GM23338 (cell line): Measurements from ENCODE around the gene RUBCN. TPM values are rescaled to one million over a fixed set of nuclear protein-coding genes. Genes with fewer than 3 reads are reported as not detected.

Experiments
- ATAC-seq: fragments of 200-7000 bp; cut with Tn5 transposase; 3 replicates; pipeline ENCODE4 v1.9.1; 2020
- DNase-seq: peaks from one replicate; pipeline ENCODE4 v3.0.0-alpha.2; 2015; ENCODE audit warnings: low spot score
- H2AFZ ChIP-seq: fragments of 200-600 bp; sonication (generic); 2 replicates; pipeline ENCODE4 v1.8.0; 2016; ENCODE audit warnings: antibody characterized with exemption, mild to moderate bottlenecking, moderate library complexity
- H3F3A ChIP-seq: fragments of 200-600 bp; sonication (generic); replicated peaks from 2 replicates; pipeline ENCODE4 v1.8.0; 2017; ENCODE audit warnings: antibody characterized with exemption, mixed run types, low read depth
- H3K27ac ChIP-seq: fragments of 200-600 bp; sonication (generic); 2 replicates; pipeline ENCODE4 v1.6.1; 2016; ENCODE audit warnings: low read depth
- H3K27me3 ChIP-seq: fragments of 200-600 bp; sonication (generic); 2 replicates; pipeline ENCODE4 v1.8.0; 2016; ENCODE audit warnings: mild to moderate bottlenecking, mixed run types, moderate library complexity; ENCODE audit not compliant: insufficient read depth
- H3K36me3 ChIP-seq: fragments of 200-600 bp; sonication (generic); 2 replicates; pipeline ENCODE4 v1.8.0; 2016; ENCODE audit warnings: mild to moderate bottlenecking; ENCODE audit not compliant: insufficient read depth
- H3K4me1 ChIP-seq: fragments of 200-600 bp; sonication (generic); 2 replicates; pipeline ENCODE4 v1.8.0; 2016; ENCODE audit warnings: mild to moderate bottlenecking, moderate library complexity; ENCODE audit not compliant: insufficient read depth
- H3K4me2 ChIP-seq: fragments of 200-600 bp; sonication (generic); 2 replicates; pipeline ENCODE4 v1.7.1; 2017; ENCODE audit warnings: mixed run types
- H3K4me3 ChIP-seq: fragments of 200-600 bp; sonication (generic); 2 replicates; pipeline ENCODE4 v1.6.1; 2016; ENCODE audit warnings: mixed run types
- H3K79me2 ChIP-seq: fragments of 200-600 bp; sonication (generic); replicated peaks from 2 replicates; pipeline ENCODE4 v1.8.0; 2017; ENCODE audit warnings: mild to moderate bottlenecking; ENCODE audit not compliant: insufficient read depth
- H3K9me2 ChIP-seq: fragments of 200-600 bp; sonication (generic); 2 replicates; pipeline ENCODE4 v1.8.0; 2017; ENCODE audit not compliant: insufficient read depth
- H4K20me1 ChIP-seq: fragments of 200-600 bp; sonication (generic); replicated peaks from 2 replicates; pipeline ENCODE4 v1.8.0; 2017; ENCODE audit warnings: mild to moderate bottlenecking; ENCODE audit not compliant: insufficient read depth
- H3K27ac Mint-ChIP-seq: 2 replicates; pipeline ENCODE4 v1.8.0; 2020; ENCODE audit warnings: inconsistent platforms, mild to moderate bottlenecking, moderate library complexity, mixed read lengths
- H3K27me3 Mint-ChIP-seq: 3 replicates; pipeline ENCODE4 v1.8.0; 2022; ENCODE audit warnings: low read depth, mild to moderate bottlenecking, moderate library complexity, mixed read lengths, inconsistent platforms; ENCODE audit not compliant: insufficient read depth, poor library complexity
- H3K36me3 Mint-ChIP-seq: 3 replicates; pipeline ENCODE4 v1.8.0; 2021; ENCODE audit warnings: low read depth, mild to moderate bottlenecking, inconsistent platforms, moderate library complexity, mixed read lengths
- H3K4me1 Mint-ChIP-seq: 3 replicates; pipeline ENCODE4 v1.8.0; 2020; ENCODE audit warnings: mild to moderate bottlenecking, inconsistent platforms, mixed read lengths
- H3K4me3 Mint-ChIP-seq: 3 replicates; pipeline ENCODE4 v1.8.0; 2021; ENCODE audit warnings: moderate library complexity, mild to moderate bottlenecking, inconsistent platforms, mixed read lengths
- H3K9me3 Mint-ChIP-seq: 3 replicates; pipeline ENCODE4 v1.8.0; 2020; ENCODE audit warnings: moderate library complexity, mild to moderate bottlenecking, inconsistent platforms, mixed read lengths
- CREB1 ChIP-seq: fragments of 250-450 bp; sonication (Bioruptor Pico); IDR thresholded peaks from 2 replicates; pipeline ENCODE4 v1.5.0; 2020; ENCODE audit warnings: low read depth, mild to moderate bottlenecking, moderate library complexity
- EZH2phosphoT487 ChIP-seq: fragments of 200-600 bp; sonication (generic); IDR thresholded peaks from one replicate; pipeline ENCODE4 v1.8.1; 2018; ENCODE audit warnings: antibody characterized with exemption; ENCODE audit not compliant: unreplicated experiment
- JUNB ChIP-seq: IDR thresholded peaks from one replicate; pipeline ENCODE4 v1.6.1; 2016; ENCODE audit warnings: antibody characterized with exemption; ENCODE audit not compliant: unreplicated experiment
- NANOG ChIP-seq: IDR thresholded peaks from 2 replicates; pipeline ENCODE4 v1.6.1; 2016; ENCODE audit warnings: antibody characterized with exemption, borderline replicate concordance
- POLR2AphosphoS5 ChIP-seq: IDR thresholded peaks from 2 replicates; pipeline ENCODE4 v1.6.1; 2016; ENCODE audit warnings: antibody characterized with exemption, low read depth
- STAT1 ChIP-seq: IDR thresholded peaks from one replicate; pipeline ENCODE4 v1.6.1; 2016; ENCODE audit warnings: antibody characterized with exemption; ENCODE audit not compliant: unreplicated experiment
- ZNF114 ChIP-seq: fragments of 250-450 bp; sonication (Bioruptor Pico); IDR thresholded peaks from 2 replicates; pipeline ENCODE4 v1.5.0; 2020; ENCODE audit warnings: mild to moderate bottlenecking, moderate library complexity
- ZNF331 ChIP-seq: fragments of 250-450 bp; sonication (Bioruptor Pico); IDR thresholded peaks from 2 replicates; pipeline ENCODE4 v1.5.0; 2020; ENCODE audit warnings: low read depth, mild to moderate bottlenecking, moderate library complexity
- polyA plus RNA-seq: library from polyadenylated mRNA; unstranded; fragments of >200 nt; fragmentation: Nextera tagmentation; extraction: Ambion mirVana; gene quantifications from 2 replicates; pipeline ENCODE4 v1.2.1, GENCODE V29; 2016
- total RNA-seq: library from RNA; depleted of rRNA; stranded (reverse); fragments of >200 nt; shearing (Covaris generic); gene quantifications from 2 replicates; pipeline ENCODE4 v1.2.3, GENCODE V29; 2014
- TF ChIP-seq, protein P1 (sequence below), 2 experiments: fragments of 200-600 bp in 1 of 2; sonication (generic) in 1 of 2; conservative IDR thresholded peaks; 2 replicates each; pipeline versions ENCODE4 v1.5.1 to v1.6.1; 2016 to 2017; ENCODE audit warnings: antibody characterized with exemption in 2 of 2, low read depth in 2 of 2, mild to moderate bottlenecking in 2 of 2, moderate library complexity in 1 of 2
- TF ChIP-seq, protein P2 (sequence below): IDR thresholded peaks from 2 replicates; pipeline ENCODE4 v1.6.1; 2016; ENCODE audit warnings: antibody characterized with exemption
- TF ChIP-seq, protein P3 (sequence below): IDR thresholded peaks from one replicate; pipeline ENCODE4 v1.6.1; 2018; ENCODE audit warnings: antibody characterized with exemption; ENCODE audit not compliant: unreplicated experiment

RUBCN gene
- total and polyA plus RNA-seq, 2 experiments from 2014 or later = 13.1 to 33.2 TPM

- Histone ChIP-seq H3K4me1 (no peaks in the 10 kb centered on the region), H3F3A (no peaks in the 10 kb centered on the region), H3K4me3 (no peak overlapping the region), H3K27me3 (no peaks in the 10 kb centered on the region), H2AFZ (no peak overlapping the region), H4K20me1 (no peaks in the 10 kb centered on the region), H3K27ac (no peak overlapping the region), H3K4me2 (no peak overlapping the region), H3K36me3 (no peaks in the 10 kb centered on the region), H3K9me2 (no peaks in the 10 kb centered on the region), H3K79me2 (no peaks in the 10 kb centered on the region)
- peaks cover 16% of the 10 kb centered on the region; the same call in 2 of the 3 replicates for H3K36me3 Mint-ChIP-seq
- ATAC-seq = no peak
- no peaks in the 10 kb centered on the region; the same call in 2 of the 3 replicates for H3K9me3 Mint-ChIP-seq
- no peak overlapping the region for H3K27ac Mint-ChIP-seq
- TF ChIP-seq, protein P1, sequence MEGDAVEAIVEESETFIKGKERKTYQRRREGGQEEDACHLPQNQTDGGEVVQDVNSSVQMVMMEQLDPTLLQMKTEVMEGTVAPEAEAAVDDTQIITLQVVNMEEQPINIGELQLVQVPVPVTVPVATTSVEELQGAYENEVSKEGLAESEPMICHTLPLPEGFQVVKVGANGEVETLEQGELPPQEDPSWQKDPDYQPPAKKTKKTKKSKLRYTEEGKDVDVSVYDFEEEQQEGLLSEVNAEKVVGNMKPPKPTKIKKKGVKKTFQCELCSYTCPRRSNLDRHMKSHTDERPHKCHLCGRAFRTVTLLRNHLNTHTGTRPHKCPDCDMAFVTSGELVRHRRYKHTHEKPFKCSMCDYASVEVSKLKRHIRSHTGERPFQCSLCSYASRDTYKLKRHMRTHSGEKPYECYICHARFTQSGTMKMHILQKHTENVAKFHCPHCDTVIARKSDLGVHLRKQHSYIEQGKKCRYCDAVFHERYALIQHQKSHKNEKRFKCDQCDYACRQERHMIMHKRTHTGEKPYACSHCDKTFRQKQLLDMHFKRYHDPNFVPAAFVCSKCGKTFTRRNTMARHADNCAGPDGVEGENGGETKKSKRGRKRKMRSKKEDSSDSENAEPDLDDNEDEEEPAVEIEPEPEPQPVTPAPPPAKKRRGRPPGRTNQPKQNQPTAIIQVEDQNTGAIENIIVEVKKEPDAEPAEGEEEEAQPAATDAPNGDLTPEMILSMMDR (conservative IDR thresholded peaks at IDR 0.05; ENCODE audit: low read depth in 2 of 2) = no peak
- TF ChIP-seq ZNF114 (CRISPR knock-in tag) (no peak), STAT1 (no peak)
- DNase-seq = no peak
- no peaks in the 10 kb centered on the region for H3K27me3 Mint-ChIP-seq
- no peaks in the 10 kb centered on the region for H3K4me1 Mint-ChIP-seq
- H3K4me3 Mint-ChIP-seq = no peak overlapping the region
These were observed 47.4 kb upstream of the RUBCN start for GRCh38 chr3:197784019-197784585.

DNA sequence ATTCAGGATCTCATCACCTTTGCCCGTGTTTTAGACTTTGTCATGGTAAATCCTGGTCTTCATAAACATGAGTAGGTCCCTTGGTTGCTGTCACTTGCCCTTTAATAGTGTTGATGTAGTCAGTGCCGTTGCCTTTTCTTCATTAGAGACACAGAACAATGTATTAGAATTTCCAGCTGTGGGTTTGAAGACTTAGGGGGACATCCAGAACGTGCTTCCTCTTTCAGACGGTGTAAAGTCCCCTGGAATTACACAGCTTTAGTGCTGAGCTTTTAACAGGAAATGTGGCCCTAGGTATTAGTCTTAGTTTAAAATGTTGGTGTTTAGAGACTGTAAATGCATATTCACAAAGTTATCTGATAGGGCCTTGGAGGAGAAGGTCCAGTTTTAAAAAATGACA lies 45.5 kb upstream of the RUBCN start:
- H3K36me3 ChIP-seq = 0 out of 2 replicates have a peak, but pooled peaks cover 6% of the 10 kb centered on the region
- no peaks in the 10 kb centered on the region for H3K4me1 ChIP-seq
- ATAC-seq = no peak
- H2AFZ ChIP-seq = no peak overlapping the region
- no peak overlapping the region for H3K4me2 ChIP-seq
- no peaks in the 10 kb centered on the region for H3K79me2 ChIP-seq
- no peaks in the 10 kb centered on the region for H3K4me1 Mint-ChIP-seq
- no peaks in the 10 kb centered on the region for H3K9me2 ChIP-seq
- DNase-seq = no peak
- H3K4me3 ChIP-seq = no peak overlapping the region
- no peaks in the 10 kb centered on the region for H3K27me3 Mint-ChIP-seq
- no peaks in the 10 kb centered on the region for H4K20me1 ChIP-seq
- peaks cover 30% of the 10 kb centered on the region; the same call in 2 of the 3 replicates for H3K36me3 Mint-ChIP-seq
- TF ChIP-seq JUNB (no peak), EZH2phosphoT487 (no peak), NANOG (no peak), POLR2AphosphoS5 (no peak), ZNF114 (CRISPR knock-in tag) (no peak), ZNF331 (CRISPR knock-in tag) (no peak), STAT1 (no peak), CREB1 (CRISPR knock-in tag) (no peak)
- TF ChIP-seq, protein P2, sequence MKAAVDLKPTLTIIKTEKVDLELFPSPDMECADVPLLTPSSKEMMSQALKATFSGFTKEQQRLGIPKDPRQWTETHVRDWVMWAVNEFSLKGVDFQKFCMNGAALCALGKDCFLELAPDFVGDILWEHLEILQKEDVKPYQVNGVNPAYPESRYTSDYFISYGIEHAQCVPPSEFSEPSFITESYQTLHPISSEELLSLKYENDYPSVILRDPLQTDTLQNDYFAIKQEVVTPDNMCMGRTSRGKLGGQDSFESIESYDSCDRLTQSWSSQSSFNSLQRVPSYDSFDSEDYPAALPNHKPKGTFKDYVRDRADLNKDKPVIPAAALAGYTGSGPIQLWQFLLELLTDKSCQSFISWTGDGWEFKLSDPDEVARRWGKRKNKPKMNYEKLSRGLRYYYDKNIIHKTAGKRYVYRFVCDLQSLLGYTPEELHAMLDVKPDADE = no peak
- TF ChIP-seq, protein P1 (conservative IDR thresholded peaks at IDR 0.05; ENCODE audit: low read depth in 2 of 2) = no peak
- TF ChIP-seq, protein P3, sequence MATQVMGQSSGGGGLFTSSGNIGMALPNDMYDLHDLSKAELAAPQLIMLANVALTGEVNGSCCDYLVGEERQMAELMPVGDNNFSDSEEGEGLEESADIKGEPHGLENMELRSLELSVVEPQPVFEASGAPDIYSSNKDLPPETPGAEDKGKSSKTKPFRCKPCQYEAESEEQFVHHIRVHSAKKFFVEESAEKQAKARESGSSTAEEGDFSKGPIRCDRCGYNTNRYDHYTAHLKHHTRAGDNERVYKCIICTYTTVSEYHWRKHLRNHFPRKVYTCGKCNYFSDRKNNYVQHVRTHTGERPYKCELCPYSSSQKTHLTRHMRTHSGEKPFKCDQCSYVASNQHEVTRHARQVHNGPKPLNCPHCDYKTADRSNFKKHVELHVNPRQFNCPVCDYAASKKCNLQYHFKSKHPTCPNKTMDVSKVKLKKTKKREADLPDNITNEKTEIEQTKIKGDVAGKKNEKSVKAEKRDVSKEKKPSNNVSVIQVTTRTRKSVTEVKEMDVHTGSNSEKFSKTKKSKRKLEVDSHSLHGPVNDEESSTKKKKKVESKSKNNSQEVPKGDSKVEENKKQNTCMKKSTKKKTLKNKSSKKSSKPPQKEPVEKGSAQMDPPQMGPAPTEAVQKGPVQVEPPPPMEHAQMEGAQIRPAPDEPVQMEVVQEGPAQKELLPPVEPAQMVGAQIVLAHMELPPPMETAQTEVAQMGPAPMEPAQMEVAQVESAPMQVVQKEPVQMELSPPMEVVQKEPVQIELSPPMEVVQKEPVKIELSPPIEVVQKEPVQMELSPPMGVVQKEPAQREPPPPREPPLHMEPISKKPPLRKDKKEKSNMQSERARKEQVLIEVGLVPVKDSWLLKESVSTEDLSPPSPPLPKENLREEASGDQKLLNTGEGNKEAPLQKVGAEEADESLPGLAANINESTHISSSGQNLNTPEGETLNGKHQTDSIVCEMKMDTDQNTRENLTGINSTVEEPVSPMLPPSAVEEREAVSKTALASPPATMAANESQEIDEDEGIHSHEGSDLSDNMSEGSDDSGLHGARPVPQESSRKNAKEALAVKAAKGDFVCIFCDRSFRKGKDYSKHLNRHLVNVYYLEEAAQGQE = no peak
- H3K27me3 ChIP-seq = no peaks in the 10 kb centered on the region
- H3K27ac Mint-ChIP-seq = no peak overlapping the region
- H3F3A ChIP-seq = no peaks in the 10 kb centered on the region
- H3K4me3 Mint-ChIP-seq = no peak overlapping the region
- no peak overlapping the region for H3K27ac ChIP-seq
- H3K9me3 Mint-ChIP-seq = no peaks in the 10 kb centered on the region; the same call in 2 of the 3 replicates
